Measurements from ENCODE around the gene PHPT1. TPM values are rescaled to one million over a fixed set of nuclear protein-coding genes. Genes with fewer than 3 reads are reported as not detected.

PHPT1 gene
- total and polyA plus RNA-seq, 2 experiments from 2014 or later = 86.2 to 437 TPM

DNA sequence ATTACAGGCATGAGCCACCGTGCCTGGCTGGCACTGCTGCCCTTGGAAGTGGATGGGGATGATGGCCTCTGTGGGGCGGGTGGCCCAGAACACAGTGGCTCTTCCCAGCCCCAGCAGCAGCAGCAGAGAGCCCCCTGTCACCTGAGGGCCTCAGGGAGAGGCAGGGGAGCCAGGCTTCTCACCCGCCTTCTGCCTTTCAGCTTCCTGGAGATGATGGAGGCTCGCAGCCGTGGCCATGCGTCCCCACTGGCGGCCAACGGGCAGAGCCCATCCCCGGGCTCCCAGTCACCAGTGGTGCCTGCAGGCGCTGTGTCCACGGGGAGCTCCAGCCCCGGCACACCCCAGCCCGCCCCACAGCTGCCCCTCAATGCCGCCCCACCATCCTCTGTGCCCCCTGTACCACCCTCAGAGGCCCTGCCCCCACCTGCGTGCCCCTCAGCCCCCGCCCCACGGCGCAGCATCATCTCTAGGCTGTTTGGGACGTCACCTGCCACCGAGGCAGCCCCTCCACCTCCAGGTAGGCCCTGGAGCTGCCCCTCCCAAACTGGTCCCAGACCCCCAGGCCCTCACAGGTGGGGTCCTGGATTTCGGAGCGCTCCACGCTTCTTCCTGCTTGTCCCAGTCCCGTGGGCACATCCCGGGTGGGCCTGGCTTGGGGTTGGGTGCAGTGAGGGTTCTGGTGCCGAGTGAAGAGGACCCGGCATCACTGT is 11.9 kb upstream of the PHPT1 start:
- no peak overlapping the region for H3K4me3 Mint-ChIP-seq
- H3K36me3 Mint-ChIP-seq (ENCODE audit: low read depth) = peaks cover 21% of the 10 kb centered on the region
- H3K4me3 ChIP-seq = no peak overlapping the region
- ATAC-seq (no peak), DNase-seq (ENCODE audit: low spot score) (no peak)
- no peaks in the 10 kb centered on the region; the same call in 1 of the 3 replicates for H3K9me3 Mint-ChIP-seq
- no peaks in the 10 kb centered on the region for H3F3A ChIP-seq (replicated peaks; ENCODE audit: low read depth)
- H3K36me3 ChIP-seq (ENCODE audit: insufficient read depth) = no peaks in the 10 kb centered on the region
- H3K4me2 ChIP-seq = no peak overlapping the region
- H2AFZ ChIP-seq = no peak overlapping the region
- no peak overlapping the region for H3K27ac ChIP-seq (ENCODE audit: low read depth)
- no peaks in the 10 kb centered on the region for H3K9me2 ChIP-seq (ENCODE audit: insufficient read depth)
- H3K4me1 Mint-ChIP-seq = peaks cover 22% of the 10 kb centered on the region
- no peaks in the 10 kb centered on the region for H3K27me3 ChIP-seq (ENCODE audit: insufficient read depth)
- peaks cover 11% of the 10 kb centered on the region; the same call in 1 of the 2 replicates for H3K4me1 ChIP-seq (ENCODE audit: insufficient read depth)
- 0 out of 2 replicates have a peak, but pooled peaks cover 6% of the 10 kb centered on the region for H4K20me1 ChIP-seq (replicated peaks; ENCODE audit: insufficient read depth)
- TF ChIP-seq, protein P1, sequence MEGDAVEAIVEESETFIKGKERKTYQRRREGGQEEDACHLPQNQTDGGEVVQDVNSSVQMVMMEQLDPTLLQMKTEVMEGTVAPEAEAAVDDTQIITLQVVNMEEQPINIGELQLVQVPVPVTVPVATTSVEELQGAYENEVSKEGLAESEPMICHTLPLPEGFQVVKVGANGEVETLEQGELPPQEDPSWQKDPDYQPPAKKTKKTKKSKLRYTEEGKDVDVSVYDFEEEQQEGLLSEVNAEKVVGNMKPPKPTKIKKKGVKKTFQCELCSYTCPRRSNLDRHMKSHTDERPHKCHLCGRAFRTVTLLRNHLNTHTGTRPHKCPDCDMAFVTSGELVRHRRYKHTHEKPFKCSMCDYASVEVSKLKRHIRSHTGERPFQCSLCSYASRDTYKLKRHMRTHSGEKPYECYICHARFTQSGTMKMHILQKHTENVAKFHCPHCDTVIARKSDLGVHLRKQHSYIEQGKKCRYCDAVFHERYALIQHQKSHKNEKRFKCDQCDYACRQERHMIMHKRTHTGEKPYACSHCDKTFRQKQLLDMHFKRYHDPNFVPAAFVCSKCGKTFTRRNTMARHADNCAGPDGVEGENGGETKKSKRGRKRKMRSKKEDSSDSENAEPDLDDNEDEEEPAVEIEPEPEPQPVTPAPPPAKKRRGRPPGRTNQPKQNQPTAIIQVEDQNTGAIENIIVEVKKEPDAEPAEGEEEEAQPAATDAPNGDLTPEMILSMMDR (conservative IDR thresholded peaks at IDR 0.05; ENCODE audit: low read depth in 2 of 2) = no peak
- TF ChIP-seq, protein P2, sequence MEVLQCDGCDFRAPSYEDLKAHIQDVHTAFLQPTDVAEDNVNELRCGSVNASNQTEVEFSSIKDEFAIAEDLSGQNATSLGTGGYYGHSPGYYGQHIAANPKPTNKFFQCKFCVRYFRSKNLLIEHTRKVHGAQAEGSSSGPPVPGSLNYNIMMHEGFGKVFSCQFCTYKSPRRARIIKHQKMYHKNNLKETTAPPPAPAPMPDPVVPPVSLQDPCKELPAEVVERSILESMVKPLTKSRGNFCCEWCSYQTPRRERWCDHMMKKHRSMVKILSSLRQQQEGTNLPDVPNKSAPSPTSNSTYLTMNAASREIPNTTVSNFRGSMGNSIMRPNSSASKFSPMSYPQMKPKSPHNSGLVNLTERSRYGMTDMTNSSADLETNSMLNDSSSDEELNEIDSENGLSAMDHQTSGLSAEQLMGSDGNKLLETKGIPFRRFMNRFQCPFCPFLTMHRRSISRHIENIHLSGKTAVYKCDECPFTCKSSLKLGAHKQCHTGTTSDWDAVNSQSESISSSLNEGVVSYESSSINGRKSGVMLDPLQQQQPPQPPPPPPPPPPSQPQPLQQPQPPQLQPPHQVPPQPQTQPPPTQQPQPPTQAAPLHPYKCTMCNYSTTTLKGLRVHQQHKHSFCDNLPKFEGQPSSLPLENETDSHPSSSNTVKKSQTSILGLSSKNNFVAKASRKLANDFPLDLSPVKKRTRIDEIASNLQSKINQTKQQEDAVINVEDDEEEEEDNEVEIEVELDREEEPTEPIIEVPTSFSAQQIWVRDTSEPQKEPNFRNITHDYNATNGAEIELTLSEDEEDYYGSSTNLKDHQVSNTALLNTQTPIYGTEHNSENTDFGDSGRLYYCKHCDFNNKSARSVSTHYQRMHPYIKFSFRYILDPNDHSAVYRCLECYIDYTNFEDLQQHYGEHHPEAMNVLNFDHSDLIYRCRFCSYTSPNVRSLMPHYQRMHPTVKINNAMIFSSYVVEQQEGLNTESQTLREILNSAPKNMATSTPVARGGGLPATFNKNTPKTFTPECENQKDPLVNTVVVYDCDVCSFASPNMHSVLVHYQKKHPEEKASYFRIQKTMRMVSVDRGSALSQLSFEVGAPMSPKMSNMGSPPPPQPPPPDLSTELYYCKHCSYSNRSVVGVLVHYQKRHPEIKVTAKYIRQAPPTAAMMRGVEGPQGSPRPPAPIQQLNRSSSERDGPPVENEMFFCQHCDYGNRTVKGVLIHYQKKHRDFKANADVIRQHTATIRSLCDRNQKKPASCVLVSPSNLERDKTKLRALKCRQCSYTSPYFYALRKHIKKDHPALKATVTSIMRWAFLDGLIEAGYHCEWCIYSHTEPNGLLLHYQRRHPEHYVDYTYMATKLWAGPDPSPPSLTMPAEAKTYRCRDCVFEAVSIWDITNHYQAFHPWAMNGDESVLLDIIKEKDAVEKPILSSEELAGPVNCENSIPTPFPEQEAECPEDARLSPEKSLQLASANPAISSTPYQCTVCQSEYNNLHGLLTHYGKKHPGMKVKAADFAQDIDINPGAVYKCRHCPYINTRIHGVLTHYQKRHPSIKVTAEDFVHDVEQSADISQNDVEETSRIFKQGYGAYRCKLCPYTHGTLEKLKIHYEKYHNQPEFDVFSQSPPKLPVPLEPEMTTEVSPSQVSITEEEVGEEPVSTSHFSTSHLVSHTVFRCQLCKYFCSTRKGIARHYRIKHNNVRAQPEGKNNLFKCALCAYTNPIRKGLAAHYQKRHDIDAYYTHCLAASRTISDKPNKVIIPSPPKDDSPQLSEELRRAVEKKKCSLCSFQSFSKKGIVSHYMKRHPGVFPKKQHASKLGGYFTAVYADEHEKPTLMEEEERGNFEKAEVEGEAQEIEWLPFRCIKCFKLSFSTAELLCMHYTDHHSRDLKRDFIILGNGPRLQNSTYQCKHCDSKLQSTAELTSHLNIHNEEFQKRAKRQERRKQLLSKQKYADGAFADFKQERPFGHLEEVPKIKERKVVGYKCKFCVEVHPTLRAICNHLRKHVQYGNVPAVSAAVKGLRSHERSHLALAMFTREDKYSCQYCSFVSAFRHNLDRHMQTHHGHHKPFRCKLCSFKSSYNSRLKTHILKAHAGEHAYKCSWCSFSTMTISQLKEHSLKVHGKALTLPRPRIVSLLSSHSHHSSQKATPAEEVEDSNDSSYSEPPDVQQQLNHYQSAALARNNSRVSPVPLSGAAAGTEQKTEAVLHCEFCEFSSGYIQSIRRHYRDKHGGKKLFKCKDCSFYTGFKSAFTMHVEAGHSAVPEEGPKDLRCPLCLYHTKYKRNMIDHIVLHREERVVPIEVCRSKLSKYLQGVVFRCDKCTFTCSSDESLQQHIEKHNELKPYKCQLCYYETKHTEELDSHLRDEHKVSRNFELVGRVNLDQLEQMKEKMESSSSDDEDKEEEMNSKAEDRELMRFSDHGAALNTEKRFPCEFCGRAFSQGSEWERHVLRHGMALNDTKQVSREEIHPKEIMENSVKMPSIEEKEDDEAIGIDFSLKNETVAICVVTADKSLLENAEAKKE (CRISPR knock-in tag; IDR thresholded peaks at IDR 0.05) = no peak
- TF ChIP-seq, protein P3, sequence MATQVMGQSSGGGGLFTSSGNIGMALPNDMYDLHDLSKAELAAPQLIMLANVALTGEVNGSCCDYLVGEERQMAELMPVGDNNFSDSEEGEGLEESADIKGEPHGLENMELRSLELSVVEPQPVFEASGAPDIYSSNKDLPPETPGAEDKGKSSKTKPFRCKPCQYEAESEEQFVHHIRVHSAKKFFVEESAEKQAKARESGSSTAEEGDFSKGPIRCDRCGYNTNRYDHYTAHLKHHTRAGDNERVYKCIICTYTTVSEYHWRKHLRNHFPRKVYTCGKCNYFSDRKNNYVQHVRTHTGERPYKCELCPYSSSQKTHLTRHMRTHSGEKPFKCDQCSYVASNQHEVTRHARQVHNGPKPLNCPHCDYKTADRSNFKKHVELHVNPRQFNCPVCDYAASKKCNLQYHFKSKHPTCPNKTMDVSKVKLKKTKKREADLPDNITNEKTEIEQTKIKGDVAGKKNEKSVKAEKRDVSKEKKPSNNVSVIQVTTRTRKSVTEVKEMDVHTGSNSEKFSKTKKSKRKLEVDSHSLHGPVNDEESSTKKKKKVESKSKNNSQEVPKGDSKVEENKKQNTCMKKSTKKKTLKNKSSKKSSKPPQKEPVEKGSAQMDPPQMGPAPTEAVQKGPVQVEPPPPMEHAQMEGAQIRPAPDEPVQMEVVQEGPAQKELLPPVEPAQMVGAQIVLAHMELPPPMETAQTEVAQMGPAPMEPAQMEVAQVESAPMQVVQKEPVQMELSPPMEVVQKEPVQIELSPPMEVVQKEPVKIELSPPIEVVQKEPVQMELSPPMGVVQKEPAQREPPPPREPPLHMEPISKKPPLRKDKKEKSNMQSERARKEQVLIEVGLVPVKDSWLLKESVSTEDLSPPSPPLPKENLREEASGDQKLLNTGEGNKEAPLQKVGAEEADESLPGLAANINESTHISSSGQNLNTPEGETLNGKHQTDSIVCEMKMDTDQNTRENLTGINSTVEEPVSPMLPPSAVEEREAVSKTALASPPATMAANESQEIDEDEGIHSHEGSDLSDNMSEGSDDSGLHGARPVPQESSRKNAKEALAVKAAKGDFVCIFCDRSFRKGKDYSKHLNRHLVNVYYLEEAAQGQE (IDR thresholded peaks at IDR 0.05; ENCODE audit: unreplicated experiment) = no peak
- TF ChIP-seq NANOG (IDR thresholded peaks at IDR 0.05; ENCODE audit: borderline replicate concordance) = no peak
- no peak for TF ChIP-seq EZH2 (IDR thresholded peaks at IDR 0.05; ENCODE audit: low read depth, unreplicated experiment)
- no peak for TF ChIP-seq ZNF114 (CRISPR knock-in tag; IDR thresholded peaks at IDR 0.05)
- no peak for TF ChIP-seq JUNB (IDR thresholded peaks at IDR 0.05; ENCODE audit: unreplicated experiment)
- TF ChIP-seq ZNF331 (CRISPR knock-in tag; IDR thresholded peaks at IDR 0.05; ENCODE audit: low read depth) = no peak
- TF ChIP-seq, protein P4, sequence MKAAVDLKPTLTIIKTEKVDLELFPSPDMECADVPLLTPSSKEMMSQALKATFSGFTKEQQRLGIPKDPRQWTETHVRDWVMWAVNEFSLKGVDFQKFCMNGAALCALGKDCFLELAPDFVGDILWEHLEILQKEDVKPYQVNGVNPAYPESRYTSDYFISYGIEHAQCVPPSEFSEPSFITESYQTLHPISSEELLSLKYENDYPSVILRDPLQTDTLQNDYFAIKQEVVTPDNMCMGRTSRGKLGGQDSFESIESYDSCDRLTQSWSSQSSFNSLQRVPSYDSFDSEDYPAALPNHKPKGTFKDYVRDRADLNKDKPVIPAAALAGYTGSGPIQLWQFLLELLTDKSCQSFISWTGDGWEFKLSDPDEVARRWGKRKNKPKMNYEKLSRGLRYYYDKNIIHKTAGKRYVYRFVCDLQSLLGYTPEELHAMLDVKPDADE (IDR thresholded peaks at IDR 0.05) = no peak
- no peak for TF ChIP-seq CREB1 (CRISPR knock-in tag; IDR thresholded peaks at IDR 0.05; ENCODE audit: low read depth)
- no peak for TF ChIP-seq EZH2phosphoT487 (IDR thresholded peaks at IDR 0.05; ENCODE audit: unreplicated experiment)
- no peak for TF ChIP-seq POLR2AphosphoS5 (IDR thresholded peaks at IDR 0.05; ENCODE audit: low read depth)
- TF ChIP-seq STAT1 (IDR thresholded peaks at IDR 0.05; ENCODE audit: unreplicated experiment) = no peak
- H3K27ac Mint-ChIP-seq = no peak overlapping the region
- H3K79me2 ChIP-seq (replicated peaks; ENCODE audit: insufficient read depth) = no peaks in the 10 kb centered on the region
- H3K27me3 Mint-ChIP-seq (ENCODE audit: insufficient read depth, low read depth, poor library complexity) = peaks cover 37% of the 10 kb centered on the region

Data from GM23338 (cell line).